Peyer's patch (tissue), 4 donors: ENCODE results near the gene SH3GLB1. TPM values are rescaled to one million over a fixed set of nuclear protein-coding genes. Genes with fewer than 3 reads are reported as not detected.
A peak's percentile ranks its signal among the peaks of the same experiment; 100 is the strongest.
"Not testable (repeated sequence)": the region's sequence is repeated elsewhere in the genome, so short reads cannot be mapped to it uniquely, and the experiment has no call there.

Experiments used
- DNase-seq, 3 donors: peaks; one replicate each; pipeline ENCODE4 v3.0.0-alpha.2; 2017 to 2019
- H3K27ac ChIP-seq, 4 donors: fragments of 200-600 bp; sonication (generic); one replicate each; pipeline ENCODE4 v1.5.1; 2016 to 2019
- H3K27me3 ChIP-seq, 2 donors: fragments of 200-600 bp; sonication (generic); one replicate each; pipeline ENCODE4 v1.5.1; 2019
- H3K36me3 ChIP-seq, 3 donors: fragments of 200-600 bp; sonication (generic); one replicate each; pipeline ENCODE4 v1.5.1; 2016 to 2019
- H3K4me1 ChIP-seq, 4 donors: fragments of 200-600 bp; sonication (generic); one replicate each; pipeline ENCODE4 v1.5.1; 2016 to 2019
- H3K4me3 ChIP-seq, 4 donors: fragments of 200-600 bp; sonication (generic); 1 replicate in 3 of 4; 2 replicates in 1 of 4; pipeline ENCODE4 v1.5.1; 2016 to 2019; ENCODE audit warnings: mild to moderate bottlenecking in 1 of 4
- H3K9me3 ChIP-seq, 4 donors: fragments of 200-600 bp; sonication (generic); one replicate each; pipeline ENCODE4 v1.5.1; 2016 to 2019; ENCODE audit warnings: mild to moderate bottlenecking in 1 of 4
- CTCF ChIP-seq, 6 experiments: fragments of 450-650 bp in 4 of 6; fragments of 200-600 bp in 2 of 6; sonication (generic) in 1 of 6; IDR thresholded peaks; one replicate each; pipeline ENCODE4 v1.5.1; 2017 to 2019; ENCODE audit warnings: antibody characterized with exemption in 6 of 6, mild to moderate bottlenecking in 3 of 6, moderate library complexity in 1 of 6
- POLR2A ChIP-seq, 2 donors: fragments of 450-650 bp; IDR thresholded peaks; one replicate each; pipeline ENCODE4 v1.5.1; 2017; ENCODE audit warnings: antibody characterized with exemption in 2 of 2, mild to moderate bottlenecking in 2 of 2, moderate library complexity in 2 of 2
- total RNA-seq, 4 donors: library from RNA; depleted of rRNA; stranded (reverse); fragments of >200 nt; gene quantifications; one replicate each; pipeline ENCODE4 v1.1.0, GENCODE V29; 2016

The SH3GLB1 gene
- 10 to 100 TPM; 42.2 to 62.7 (median 45.9) TPM for total RNA-seq

GRCh38 chr1:86704458-86704971, at the start of gene SH3GLB1:
SH3GLB1 (plus strand) TSS chr1:86704576; CDS start chr1:86704900, 324 bp downstream.
- peak within 1 kb of the TSS; percentile 95 to 98 (median 98) for H3K27ac ChIP-seq
- H3K36me3 ChIP-seq = no peaks in the 10 kb centered on the region
- peak; percentile 86 to 96 (median 95) for DNase-seq
- peak within 1 kb of the TSS; percentile 74 to 94 (median 86) for H3K4me3 ChIP-seq
- TF ChIP-seq POLR2A (IDR thresholded peaks at IDR 0.05) = peak; percentile 61 to 67
- TF ChIP-seq CTCF (IDR thresholded peaks at IDR 0.05) = peak; percentile 68 to 98 (median 92)
- H3K27me3 ChIP-seq = no peaks in the 10 kb centered on the region
- H3K4me1 ChIP-seq = peaks cover 0 to 19% (median 9%) of the 10 kb centered on the region in 4 donors
- no peaks in the 10 kb centered on the region for H3K9me3 ChIP-seq

GRCh38 chr1:86658381-86658780, 46.0 kb upstream of the SH3GLB1 start:
- DNase-seq, H3K4me1 ChIP-seq, H3K27ac ChIP-seq, H3K9me3 ChIP-seq, H3K4me3 ChIP-seq, H3K27me3 ChIP-seq, H3K36me3 ChIP-seq: not testable (repeated sequence)

- Histone ChIP-seq H3K36me3 (no peaks in the 10 kb centered on the region), H3K4me3 (no peak overlapping the region), H3K9me3 (peaks cover 0 to 5% (median 0%) of the 10 kb centered on the region in 4 donors), H3K4me1 (no peaks in the 10 kb centered on the region), H3K27me3 (no peaks in the 10 kb centered on the region), H3K27ac (no peak overlapping the region)
- no peak for DNase-seq
- TF ChIP-seq CTCF (IDR thresholded peaks at IDR 0.05) = no peak
- TF ChIP-seq POLR2A (IDR thresholded peaks at IDR 0.05) = no peak
Observed at GRCh38 chr1:86666368-86666767, 38.0 kb upstream of the SH3GLB1 start.

- no peaks in the 10 kb centered on the region for H3K36me3 ChIP-seq
- TF ChIP-seq POLR2A (IDR thresholded peaks at IDR 0.05) (no peak), CTCF (IDR thresholded peaks at IDR 0.05) (peak in 3 of 6 experiments; percentile 35 to 51 (median 42))
- no peak for DNase-seq
- no peak overlapping the region for H3K27ac ChIP-seq
- H3K27me3 ChIP-seq = no peaks in the 10 kb centered on the region
- no peak overlapping the region for H3K4me3 ChIP-seq
- H3K9me3 ChIP-seq = no peaks in the 10 kb centered on the region
- no peaks in the 10 kb centered on the region for H3K4me1 ChIP-seq
Observed at GRCh38 chr1:86687595-86687994, 16.8 kb upstream of the SH3GLB1 start.

- Histone ChIP-seq H3K4me1 (no peaks in the 10 kb centered on the region), H3K27me3 (no peaks in the 10 kb centered on the region), H3K4me3 (no peak overlapping the region), H3K9me3 (no peaks in the 10 kb centered on the region), H3K27ac (no peak overlapping the region), H3K36me3 (no peaks in the 10 kb centered on the region)
- DNase-seq = no peak
- no peak for TF ChIP-seq CTCF (IDR thresholded peaks at IDR 0.05)
Observed at GRCh38 chr1:86692641-86693040, 11.7 kb upstream of the SH3GLB1 start.

GRCh38 chr1:86695400-86695799, 9.0 kb upstream of the SH3GLB1 start:
- no peak overlapping the region for H3K4me3 ChIP-seq
- no peak overlapping the region for H3K27ac ChIP-seq
- TF ChIP-seq CTCF (IDR thresholded peaks at IDR 0.05) = no peak
- TF ChIP-seq POLR2A (IDR thresholded peaks at IDR 0.05) = no peak
- H3K9me3 ChIP-seq = no peaks in the 10 kb centered on the region
- H3K4me1 ChIP-seq = no peaks in the 10 kb centered on the region
- H3K36me3 ChIP-seq = no peaks in the 10 kb centered on the region
- DNase-seq = no peak
- H3K27me3 ChIP-seq = no peaks in the 10 kb centered on the region
